ACHN (cell line): Measurements from ENCODE around the gene ZNF202.
A peak's percentile ranks its signal among the peaks of the same experiment; 100 is the strongest.
"Not testable (repeated sequence)": the region's sequence is repeated elsewhere in the genome, so short reads cannot be mapped to it uniquely, and the experiment has no call there.

Experiments used
- DNase-seq: peaks from one replicate; pipeline ENCODE4 v3.0.0-alpha.2; 2015
- in situ Hi-C: cut with HindIII; loops from 2 replicates; pipeline ENCODE4 v1.10.0; 2017; ENCODE audit warnings: low sequenced_read_pairs, low pct_ligation_motif_present, low pct_unique_long_range_greater_than_20kb

The ZNF202 gene

DNA sequence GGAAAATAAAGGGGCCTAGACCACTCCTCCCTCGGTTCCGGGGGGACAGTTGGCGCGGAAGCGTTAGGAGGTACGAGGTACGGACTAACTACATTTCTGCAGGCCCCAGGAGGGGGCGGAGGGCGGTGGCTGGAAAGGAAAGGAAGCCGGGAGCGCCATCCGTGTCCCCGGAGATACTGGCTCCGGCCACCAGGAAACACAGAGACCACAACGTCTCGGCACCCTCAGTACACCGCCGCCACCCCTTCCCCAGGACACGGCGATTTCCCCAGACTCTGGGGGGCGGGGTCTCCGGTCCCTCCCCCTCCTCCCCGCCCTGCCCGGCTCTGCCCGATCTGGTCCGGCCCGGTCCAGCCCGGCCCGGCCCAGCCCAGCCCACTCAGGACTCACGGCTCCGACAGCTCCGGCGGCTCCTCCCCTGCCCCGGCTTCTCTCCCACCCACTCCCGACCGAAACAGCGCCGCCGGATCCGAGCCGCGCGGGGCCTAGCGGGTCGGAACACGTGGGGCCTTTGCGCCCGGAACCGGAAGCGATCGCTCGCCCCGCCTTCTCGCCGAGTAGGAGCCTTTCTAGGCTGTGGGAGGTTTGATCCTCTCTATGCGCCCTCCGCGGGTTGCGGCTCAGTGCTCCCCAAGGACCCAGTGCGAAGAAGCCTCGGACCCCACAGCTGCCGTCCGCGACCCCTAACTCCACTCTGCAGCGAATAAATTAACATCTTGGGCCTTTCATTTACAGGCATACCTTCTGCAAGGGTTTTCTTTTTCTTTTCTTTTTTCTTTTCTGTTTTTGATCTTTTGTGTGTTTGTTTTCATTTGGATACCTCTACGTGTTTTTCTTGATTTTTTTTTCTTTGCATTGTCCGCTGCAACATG lies at the start of gene ZNF202:
TSS of gene ZNF202 (minus strand) at position 502 of the 872 bp plus-strand sequence. CDS start 10,772 bp downstream, outside the sequence.
- DNase-seq, result peak; percentile 86
- in situ Hi-C loops, result no loop called here

GRCh38 chr11:123783536-123783935 lies 42.1 kb upstream of the ZNF202 start:
- DNase-seq, result no peak
- in situ Hi-C loops, result no loop called here

- in situ Hi-C loops, result no loop called here
- DNase-seq, result no peak
These were observed 37.1 kb upstream of the ZNF202 start for GRCh38 chr11:123778511-123778910.

DNA sequence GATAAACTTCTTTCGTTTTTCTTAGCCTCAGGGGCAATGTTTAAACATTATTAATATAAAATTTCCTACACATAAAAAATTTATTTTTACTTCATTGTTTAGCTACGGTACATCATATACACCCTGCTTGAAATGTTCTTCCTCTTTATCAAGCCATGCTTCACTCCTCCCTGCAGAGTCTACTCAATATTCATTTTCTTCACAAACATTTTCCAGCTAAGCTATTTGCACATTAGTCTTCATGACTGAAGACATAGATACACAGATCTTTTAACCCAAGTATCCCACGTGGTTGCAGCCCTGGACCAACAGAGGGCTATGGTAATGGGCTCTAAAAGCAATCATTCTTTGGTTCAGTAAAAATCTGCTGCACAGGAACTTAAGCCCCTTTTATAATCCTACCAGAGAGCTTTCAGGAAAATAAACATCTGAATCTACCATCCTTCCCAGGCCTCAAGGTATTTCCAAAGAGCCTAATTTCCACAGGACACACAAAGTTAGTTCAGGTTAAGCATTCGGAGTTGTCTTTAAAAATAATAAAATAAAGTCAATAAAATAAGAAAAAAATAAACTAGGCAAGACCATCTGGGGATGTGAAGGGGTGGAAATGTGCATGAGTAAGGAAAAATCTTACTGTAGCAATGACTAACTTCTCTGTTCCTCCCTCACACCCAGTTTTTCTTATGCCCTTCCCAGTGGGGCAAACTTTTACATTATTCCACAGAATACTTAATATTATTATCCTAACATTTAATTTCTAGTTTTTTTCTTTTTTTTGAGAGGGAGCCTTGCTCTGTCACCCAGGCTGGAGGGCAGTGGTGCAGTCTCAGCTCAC lies 34.5 kb upstream of the ZNF202 start:
- in situ Hi-C loops, result no loop called here
- no peak for DNase-seq

DNA sequence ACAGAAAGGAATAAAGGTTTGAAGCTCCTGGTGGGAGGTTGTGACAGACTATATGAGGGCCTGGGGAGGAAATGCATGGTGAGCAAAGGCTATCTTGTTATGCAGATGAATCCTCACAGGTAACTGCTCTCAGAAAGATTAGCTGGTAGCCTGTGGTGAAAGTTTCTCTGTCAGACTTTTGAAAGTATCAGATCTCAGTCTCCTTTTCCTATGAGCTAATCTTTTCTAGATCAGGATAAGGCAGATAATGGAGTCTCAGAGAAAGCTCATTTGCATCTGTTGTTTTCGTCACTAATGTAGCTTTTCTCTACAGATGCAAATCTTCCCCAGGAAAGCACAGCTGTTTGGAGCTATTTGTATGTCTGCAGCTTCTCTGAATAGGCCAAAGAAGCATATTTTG lies 33.8 kb upstream of the ZNF202 start:
- in situ Hi-C loops, result no loop called here
- DNase-seq, result no peak

- in situ Hi-C loops, result no loop called here
These were observed 32.5 kb upstream of the ZNF202 start for GRCh38 chr11:123773959-123774358.

DNA sequence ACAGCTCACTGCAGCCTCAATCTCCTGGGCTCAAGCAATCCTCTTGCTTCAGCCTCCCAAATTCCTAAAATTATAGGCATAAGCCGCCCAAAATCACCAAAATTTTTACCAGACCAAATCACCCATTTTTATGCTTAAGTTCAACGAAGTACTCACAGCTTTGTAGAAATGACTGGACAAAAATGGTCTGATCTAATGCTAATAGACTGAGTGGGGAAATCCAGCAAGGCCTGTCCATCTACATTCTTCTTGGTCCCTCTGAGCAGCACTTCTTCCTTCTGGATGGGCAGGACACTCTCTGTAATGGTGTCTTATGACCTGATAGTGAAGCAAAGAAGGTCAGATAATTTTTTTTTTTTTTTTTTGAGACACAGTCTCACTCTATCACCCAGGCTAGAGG lies 31.6 kb upstream of the ZNF202 start:
- in situ Hi-C loops, result no loop called here
- DNase-seq, result no peak

More at GRCh38 chr11:123773959-123774358, 32.5 kb upstream of the ZNF202 start:
- no peak for DNase-seq

DNA sequence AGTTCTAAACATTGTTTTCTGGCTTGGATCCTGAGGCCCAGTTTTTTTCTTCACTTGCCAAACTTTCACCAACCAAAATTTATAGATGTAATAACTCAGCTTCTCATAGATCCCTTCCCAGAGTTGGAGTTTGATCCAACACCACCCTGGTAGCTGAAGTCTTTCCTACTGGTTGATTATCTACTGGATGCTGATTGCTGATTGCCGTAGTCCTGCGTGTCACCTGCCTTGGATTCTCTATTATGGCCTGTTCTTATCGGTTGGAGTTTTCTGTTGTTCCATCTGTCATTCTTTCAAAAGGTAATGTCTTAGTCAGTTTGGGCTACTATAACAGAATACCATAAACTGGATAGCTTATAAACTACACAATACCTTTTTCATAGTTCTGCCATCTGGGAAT lies 30.2 kb upstream of the ZNF202 start:
- in situ Hi-C loops, result no loop called here
- DNase-seq, result no peak

DNA sequence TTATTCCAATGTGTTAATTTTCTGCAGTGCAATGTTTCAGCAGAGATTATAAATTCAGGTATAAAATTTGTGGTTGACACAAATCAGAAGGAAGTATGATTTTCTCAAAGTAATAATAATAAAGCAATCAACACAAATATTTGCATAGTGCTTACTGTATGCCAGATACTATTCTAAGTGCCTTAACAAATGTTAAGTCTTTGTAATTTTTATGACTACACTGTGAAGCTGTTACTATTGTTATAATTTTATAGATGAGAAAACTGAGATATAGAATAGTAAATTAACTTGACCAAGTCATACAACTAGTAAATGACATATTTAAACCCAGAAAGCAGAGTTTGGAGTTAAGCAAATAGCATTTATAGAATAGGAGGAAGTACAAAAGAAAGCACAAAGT lies 29.3 kb upstream of the ZNF202 start:
- in situ Hi-C loops, result no loop called here
- DNase-seq, result no peak

GRCh38 chr11:123765601-123766000 lies 24.1 kb upstream of the ZNF202 start:
- DNase-seq, result no peak
- in situ Hi-C loops, result no loop called here

DNA sequence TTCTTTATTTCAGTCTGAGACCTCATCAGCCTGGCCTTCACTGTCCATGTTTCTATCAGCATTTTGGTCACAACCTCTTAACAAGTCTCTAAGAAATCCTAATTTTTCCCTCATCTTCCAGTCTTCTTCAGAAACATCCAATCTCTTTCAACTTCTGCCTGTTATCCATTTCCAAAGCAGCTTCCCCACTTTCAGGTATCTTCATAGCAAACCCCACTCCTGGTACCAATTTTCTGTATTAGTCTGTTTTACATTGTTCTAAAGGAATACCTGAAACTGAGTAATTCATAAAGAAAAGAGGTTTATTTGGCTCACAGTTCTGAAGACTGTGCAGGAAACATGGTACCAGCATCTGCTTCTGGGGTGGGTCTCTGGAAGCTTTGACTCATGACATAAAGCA lies 21.0 kb upstream of the ZNF202 start:
- in situ Hi-C loops, result no loop called here
- no peak for DNase-seq

- no peak for DNase-seq
- in situ Hi-C loops, result no loop called here
These were observed 19.4 kb upstream of the ZNF202 start for GRCh38 chr11:123760894-123761293.

DNA sequence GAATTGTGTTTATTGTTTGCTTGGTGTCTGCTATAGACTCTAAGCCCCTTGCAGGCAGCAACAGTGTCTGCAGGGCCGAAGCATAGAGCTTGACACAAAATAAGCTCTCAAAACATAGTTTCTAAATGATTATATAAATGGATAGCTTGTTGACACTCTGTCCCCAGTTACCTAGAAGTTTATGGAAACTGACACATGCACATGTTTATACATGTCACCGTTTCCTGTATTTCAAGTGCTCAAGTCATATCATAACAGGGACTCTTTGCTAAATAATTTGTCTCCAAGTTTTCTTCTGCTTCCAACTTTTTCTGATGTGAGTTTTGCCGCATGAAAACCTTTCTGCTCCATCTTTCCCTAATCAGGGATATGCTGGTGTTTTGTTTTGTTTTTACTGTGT lies 16.5 kb upstream of the ZNF202 start:
- in situ Hi-C loops, result no loop called here
- DNase-seq, result no peak

- in situ Hi-C loops, result no loop called here
- no peak for DNase-seq
These were observed 14.4 kb upstream of the ZNF202 start for GRCh38 chr11:123755813-123756212.

- in situ Hi-C loops, result no loop called here
- DNase-seq, result no peak
These were observed 13.9 kb upstream of the ZNF202 start for GRCh38 chr11:123755344-123755743.

DNA sequence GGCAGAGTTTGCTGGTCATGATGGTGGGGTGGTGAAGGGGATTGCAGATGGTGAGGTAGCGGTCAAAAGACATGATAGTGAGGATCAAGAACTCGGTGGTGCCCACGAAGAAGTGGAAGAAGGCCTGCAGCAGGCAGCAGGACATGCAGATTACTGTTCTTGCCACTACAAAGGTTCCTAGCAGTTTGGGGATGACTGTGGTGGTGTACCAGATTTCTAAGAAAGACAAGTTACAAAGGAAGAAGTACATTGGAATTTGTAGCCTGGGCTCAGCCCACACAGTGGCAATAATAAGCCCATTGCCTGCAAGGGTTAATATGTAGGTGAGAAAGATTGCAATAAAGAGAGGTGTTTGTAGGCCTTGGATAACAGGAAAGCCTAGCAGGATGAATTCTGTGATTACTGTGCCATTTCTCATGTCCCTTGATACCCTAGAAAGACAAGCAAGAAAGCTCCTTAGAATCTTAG lies 12.7 kb upstream of the ZNF202 start, which contains the start of gene OR6X1:
TSS of gene OR6X1 (minus strand) at position 418 of the 468 bp plus-strand sequence. CDS start at position 418, 0 bp downstream.
- DNase-seq, result no peak
- in situ Hi-C loops, result no loop called here

- in situ Hi-C loops, result no loop called here
- no peak for DNase-seq
These were observed 11.7 kb upstream of the ZNF202 start for GRCh38 chr11:123753110-123753509.

- in situ Hi-C loops, result no loop called here
- DNase-seq, result no peak
These were observed 10.3 kb upstream of the ZNF202 start for GRCh38 chr11:123751781-123752180.

- in situ Hi-C loops, DNase-seq: not testable (repeated sequence)
These were observed 6.9 kb upstream of the ZNF202 start for GRCh38 chr11:123748349-123748748.
